Activated CD4-positive, alpha-beta memory T cell treated with anti-CD3 and anti-CD28 coated beads, Interleukin-2, amount 10 ng/mL, durations not matched to agents 7 days and 5 days (primary cell): ENCODE results near the gene LBH. TPM values are rescaled to one million over a fixed set of nuclear protein-coding genes. Genes with fewer than 3 reads are reported as not detected.

Experiments used
- CTCF ChIA-PET: fragments of 350-600 bp; sonication (Branson Sonifier 250); formaldehyde crosslinking; loops from one replicate; lab custom pipeline; 2021; ENCODE audit warnings: antibody characterized with exemption, inconsistent platforms; lab: Charles Lee
- POLR2A ChIA-PET: fragments of 350-600 bp; sonication (Branson Sonifier 250); formaldehyde crosslinking; loops from one replicate; lab custom pipeline; 2021; ENCODE audit warnings: antibody characterized with exemption; lab: Charles Lee
- DNase-seq: peaks from one replicate; pipeline ENCODE4 v3.0.0-alpha.2; 2020
- H3K27ac Mint-ChIP-seq: one replicate; pipeline ENCODE4 v1.8.0; 2021; ENCODE audit warnings: mild to moderate bottlenecking, mixed read lengths
- H3K27me3 Mint-ChIP-seq: one replicate; pipeline ENCODE4 v1.8.0; 2021; ENCODE audit warnings: mixed read lengths
- H3K36me3 Mint-ChIP-seq: one replicate; pipeline ENCODE4 v1.8.0; 2021; ENCODE audit warnings: low read depth, mixed read lengths
- H3K4me1 Mint-ChIP-seq: one replicate; pipeline ENCODE4 v1.8.0; 2021; ENCODE audit warnings: mixed read lengths
- H3K4me3 Mint-ChIP-seq: one replicate; pipeline ENCODE4 v1.8.0; 2021; ENCODE audit warnings: mild to moderate bottlenecking, mixed read lengths
- H3K9me3 Mint-ChIP-seq: one replicate; pipeline ENCODE4 v1.8.0; 2021; ENCODE audit warnings: mixed read lengths
- total RNA-seq, 2 experiments: library from RNA; stranded (reverse); gene quantifications; one replicate each; pipeline ENCODE4 v1.2.3, GENCODE V29; 2021

Gene LBH
- total RNA-seq, 2 experiments from 2014 or later: 105 to 110 TPM

DNA sequence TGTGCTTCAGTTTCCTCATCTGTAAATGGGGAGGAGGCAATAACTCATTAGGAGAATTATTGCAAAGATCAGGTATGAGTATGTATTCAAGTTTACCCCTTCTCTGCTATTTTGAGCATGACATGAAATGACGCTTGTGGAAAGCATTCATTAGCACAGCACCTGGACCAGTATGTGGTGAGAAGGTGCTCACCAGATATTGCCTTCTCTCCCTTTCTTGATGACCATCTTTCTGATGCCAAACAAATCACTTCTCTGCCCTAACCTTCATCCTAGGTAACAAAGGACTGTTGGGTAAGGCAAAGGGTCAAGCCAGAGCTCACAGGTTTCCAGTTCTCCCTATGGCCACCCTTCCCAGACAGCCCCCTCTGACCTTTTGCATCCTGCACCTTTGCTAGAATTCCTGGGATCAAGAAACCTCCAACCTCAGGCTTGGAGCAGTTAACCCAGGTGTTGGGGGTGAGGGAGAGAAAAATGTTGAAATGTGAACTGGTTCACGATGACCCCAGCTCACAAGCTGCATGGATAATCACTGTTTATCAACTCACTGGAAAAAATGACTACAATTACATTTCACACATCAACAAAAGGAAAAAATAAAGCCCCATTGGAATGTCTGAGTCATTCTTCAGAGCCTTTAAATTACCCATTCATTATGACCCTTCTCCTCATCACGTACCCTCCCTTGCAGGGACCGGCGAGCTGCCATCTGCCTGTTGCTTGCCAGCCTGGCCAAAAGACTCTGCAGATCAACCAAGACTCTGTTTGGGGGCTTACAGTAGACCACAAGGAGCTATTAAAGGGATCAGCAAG is 41.6 kb downstream of the LBH start:
- Mint-ChIP-seq H3K27me3 (no peaks in the 10 kb centered on the region), H3K36me3 (no peaks in the 10 kb centered on the region), H3K4me3 (no peak overlapping the region), H3K4me1 (peaks cover 23% of the 10 kb centered on the region), H3K27ac (no peak overlapping the region), H3K9me3 (no peaks in the 10 kb centered on the region)
- CTCF ChIA-PET: interaction anchor here (1.3 kb wide), 1 partner anchor 9 kb away, joined by 3 read pairs; no protein-coding TSS in a partner anchor
- POLR2A ChIA-PET: interaction anchor here (0.8 kb wide), 1 partner anchor 40 kb away, joined by 3 read pairs; no protein-coding TSS in a partner anchor
- DNase-seq: no peak

DNA sequence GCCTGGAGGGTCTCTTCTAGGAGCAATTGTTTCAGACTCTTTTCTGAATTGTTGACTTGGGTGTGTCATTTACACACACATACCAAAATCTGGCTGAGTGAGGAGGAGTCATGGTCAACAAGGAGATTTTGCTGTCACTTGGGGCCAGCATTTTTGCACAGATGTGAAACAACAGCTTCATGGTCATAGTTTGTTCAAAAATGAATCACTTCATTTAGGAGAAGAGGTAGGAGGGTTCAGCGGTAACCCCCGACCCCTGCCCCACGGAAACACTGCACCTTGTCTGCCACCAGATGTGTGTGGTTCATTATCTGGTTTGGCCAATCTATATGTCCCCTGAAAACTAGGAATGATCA is 42.2 kb downstream of the LBH start:
- H3K27me3 Mint-ChIP-seq: no peaks in the 10 kb centered on the region
- H3K36me3 Mint-ChIP-seq: no peaks in the 10 kb centered on the region
- POLR2A ChIA-PET: interaction anchor here (0.8 kb wide), 1 partner anchor 41 kb away, joined by 3 read pairs; no protein-coding TSS in a partner anchor
- H3K4me1 Mint-ChIP-seq: peaks cover 18% of the 10 kb centered on the region
- CTCF ChIA-PET: no interaction called here
- H3K9me3 Mint-ChIP-seq: no peaks in the 10 kb centered on the region
- H3K4me3 Mint-ChIP-seq: no peak overlapping the region
- no peak for DNase-seq
- no peak overlapping the region for H3K27ac Mint-ChIP-seq

DNA sequence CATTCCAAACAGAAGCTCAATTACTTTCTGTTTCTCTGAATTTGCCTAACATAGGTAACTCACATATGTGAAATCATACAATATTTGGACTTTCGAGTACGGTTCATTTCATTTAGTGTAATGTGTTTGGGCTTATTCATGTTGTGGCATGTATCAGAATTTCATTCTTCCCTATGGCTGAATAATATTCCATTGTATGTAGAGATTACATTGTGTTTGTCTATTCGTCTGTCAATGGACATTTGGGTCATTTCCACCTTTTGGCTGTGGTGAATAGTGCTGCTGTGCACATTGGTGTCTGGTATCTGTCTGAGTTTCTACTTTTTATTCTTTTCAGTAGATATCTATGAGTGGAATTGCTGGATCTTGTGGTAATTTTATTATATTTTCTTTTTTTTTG is 43.9 kb downstream of the LBH start:
- no peak overlapping the region for H3K27ac Mint-ChIP-seq

DNA sequence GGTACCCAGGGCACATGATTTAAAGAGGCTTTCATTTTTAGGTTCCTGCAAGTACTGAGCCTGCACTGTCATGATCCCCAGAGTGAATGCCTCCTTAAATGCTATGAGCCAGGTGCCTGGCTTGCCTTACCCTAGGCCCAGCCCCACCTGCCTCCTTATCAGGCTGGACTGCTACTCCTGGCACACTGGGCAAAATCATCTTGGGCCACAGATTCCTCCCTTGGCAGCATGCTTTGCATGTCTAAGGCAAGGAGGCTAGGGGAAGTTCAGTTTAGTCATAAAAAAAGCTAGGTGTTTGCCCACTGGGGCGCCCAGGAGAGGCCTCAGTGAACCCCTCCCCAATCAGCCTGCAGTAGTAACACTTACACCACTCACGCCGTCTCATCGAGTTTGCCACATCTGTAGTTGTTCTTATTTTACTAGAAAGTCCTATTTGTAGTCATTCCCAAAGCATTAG is 45.1 kb downstream of the LBH start:
- no peak overlapping the region for H3K4me3 Mint-ChIP-seq
- H3K27me3 Mint-ChIP-seq: no peaks in the 10 kb centered on the region
- POLR2A ChIA-PET: no interaction called here
- H3K4me1 Mint-ChIP-seq: peaks cover 8% of the 10 kb centered on the region
- no peaks in the 10 kb centered on the region for H3K36me3 Mint-ChIP-seq
- DNase-seq: no peak
- CTCF ChIA-PET: interaction anchor here (1.6 kb wide), 1 partner anchor 10 kb away, joined by 4 read pairs; no protein-coding TSS in a partner anchor
- no peak overlapping the region for H3K27ac Mint-ChIP-seq
- H3K9me3 Mint-ChIP-seq: no peaks in the 10 kb centered on the region

More for the DNA sequence above, 43.9 kb downstream of the LBH start:
- no peak for DNase-seq
- H3K36me3 Mint-ChIP-seq: no peaks in the 10 kb centered on the region
- POLR2A ChIA-PET: no interaction called here
- H3K27me3 Mint-ChIP-seq: no peaks in the 10 kb centered on the region
- CTCF ChIA-PET: no interaction called here
- no peaks in the 10 kb centered on the region for H3K9me3 Mint-ChIP-seq
- H3K4me3 Mint-ChIP-seq: no peak overlapping the region
- H3K4me1 Mint-ChIP-seq: peaks cover 14% of the 10 kb centered on the region

DNA sequence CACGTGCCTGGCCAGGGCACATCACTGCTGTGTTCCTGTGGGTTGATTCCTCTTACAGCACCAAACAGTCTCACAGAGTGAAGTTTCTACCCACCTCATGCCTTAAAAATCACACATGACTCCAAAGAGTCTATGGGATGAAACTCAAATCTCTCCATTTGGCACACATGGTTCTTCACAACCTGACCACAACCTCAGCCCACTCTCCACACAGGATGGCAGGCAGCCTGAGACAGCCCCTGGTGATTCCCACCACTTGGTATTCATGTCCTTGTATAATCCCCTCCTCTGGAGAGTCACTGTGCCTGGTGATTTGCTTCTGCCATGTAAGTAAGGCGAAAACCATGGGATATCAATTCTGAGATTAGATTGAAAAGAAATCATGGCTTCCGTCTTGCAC is 46.2 kb downstream of the LBH start:
- Mint-ChIP-seq H3K27me3 (no peaks in the 10 kb centered on the region), H3K4me1 (peaks cover 8% of the 10 kb centered on the region), H3K4me3 (no peak overlapping the region), H3K27ac (no peak overlapping the region), H3K36me3 (no peaks in the 10 kb centered on the region), H3K9me3 (no peaks in the 10 kb centered on the region)
- ChIA-PET CTCF (no interaction called here), POLR2A (no interaction called here)
- DNase-seq: no peak

DNA sequence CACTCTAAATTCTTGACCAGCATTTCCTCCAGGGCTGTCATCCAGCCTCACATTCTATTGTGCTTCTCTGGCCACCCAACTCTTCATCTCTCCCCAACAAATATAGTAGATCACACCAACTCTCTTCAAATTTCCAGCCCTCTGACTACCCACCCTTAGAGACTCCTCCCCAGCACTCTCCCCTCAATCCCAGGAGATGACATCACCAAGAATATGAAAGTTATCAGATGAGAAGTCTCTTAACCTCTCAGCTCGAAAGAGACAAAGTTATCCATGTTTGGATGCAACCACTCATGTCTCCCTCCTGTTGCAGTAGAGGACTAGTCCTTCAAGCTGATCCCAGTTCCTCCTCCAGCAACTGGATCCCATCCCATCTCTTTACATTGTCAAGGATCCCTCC is 47.1 kb downstream of the LBH start:
- Mint-ChIP-seq H3K4me3 (no peak overlapping the region), H3K9me3 (no peaks in the 10 kb centered on the region), H3K27me3 (no peaks in the 10 kb centered on the region), H3K27ac (no peak overlapping the region), H3K36me3 (no peaks in the 10 kb centered on the region), H3K4me1 (peaks cover 8% of the 10 kb centered on the region)
- ChIA-PET CTCF (no interaction called here), POLR2A (no interaction called here)
- DNase-seq: no peak

DNA sequence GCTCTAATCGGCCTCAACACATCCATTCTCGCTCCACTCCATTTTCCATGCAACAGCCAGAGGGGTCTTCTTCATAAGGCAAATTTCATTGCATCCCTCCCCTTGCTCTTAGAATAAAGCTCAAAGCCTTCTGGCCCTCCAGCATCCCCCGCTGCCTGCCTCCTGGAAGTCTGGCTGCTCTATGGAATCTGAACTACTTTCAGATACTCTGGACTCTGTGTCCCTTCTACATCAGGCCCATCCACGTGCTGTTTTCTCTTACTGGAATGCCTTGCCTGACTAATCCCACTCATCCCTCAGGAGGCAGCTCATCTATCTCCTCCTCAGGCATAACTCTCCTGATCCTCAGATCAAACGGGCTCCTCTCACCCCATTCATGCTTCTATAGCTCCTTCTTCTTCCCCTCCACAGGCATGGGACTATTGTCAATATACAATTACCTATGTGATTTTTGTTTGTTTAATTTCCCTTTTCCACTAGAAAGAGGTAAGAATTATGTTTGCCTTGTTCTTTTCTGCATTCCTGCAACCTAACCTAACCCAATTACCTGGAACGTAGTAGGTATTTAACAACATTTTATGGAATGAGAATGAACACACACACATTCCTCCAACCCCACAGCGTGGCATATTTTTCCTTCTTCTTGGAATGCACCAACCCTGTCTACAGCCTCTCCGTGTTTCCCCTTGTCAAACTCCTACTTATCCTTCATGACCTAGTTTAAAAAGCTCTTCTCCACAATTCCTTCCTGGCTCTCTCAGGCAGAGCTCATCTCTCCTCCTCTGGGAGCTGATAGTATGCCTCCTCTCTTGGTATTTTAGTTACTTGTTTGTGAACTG is 49.5 kb downstream of the LBH start:
- Mint-ChIP-seq H3K36me3 (no peaks in the 10 kb centered on the region), H3K4me3 (no peak overlapping the region), H3K27me3 (no peaks in the 10 kb centered on the region), H3K27ac (no peak overlapping the region), H3K4me1 (peaks cover 8% of the 10 kb centered on the region), H3K9me3 (no peaks in the 10 kb centered on the region)
- ChIA-PET POLR2A (no interaction called here), CTCF (interaction anchor here (1.1 kb wide), 2 partner anchors 9 to 20 kb away, joined by 3 read pairs; no protein-coding TSS in a partner anchor)
- no peak for DNase-seq

DNA sequence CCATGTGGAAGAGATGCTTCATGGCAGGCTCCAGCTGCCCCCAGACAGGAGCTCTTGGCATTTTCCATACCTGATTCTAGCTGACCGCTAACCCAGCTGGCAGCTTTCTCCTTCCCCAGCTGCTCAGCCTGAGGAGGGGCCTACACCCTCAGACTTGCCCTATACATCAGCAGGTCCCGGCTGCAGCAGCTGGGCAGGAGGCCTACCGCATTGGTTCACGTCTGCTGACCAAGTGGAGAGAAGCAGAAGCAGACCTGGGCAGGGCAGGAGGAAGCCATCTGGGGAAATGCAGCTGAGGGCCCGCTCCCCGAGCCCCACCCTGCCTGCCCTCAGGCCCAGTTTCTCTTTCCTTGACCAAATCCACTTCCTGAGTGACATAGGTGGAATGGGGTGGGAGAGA is 50.7 kb downstream of the LBH start:
- CTCF ChIA-PET: interaction anchor here (1.1 kb wide), 2 partner anchors 10 to 19 kb away, joined by 3 read pairs; no protein-coding TSS in a partner anchor
- Mint-ChIP-seq H3K27me3 (no peaks in the 10 kb centered on the region), H3K4me3 (no peak overlapping the region), H3K27ac (no peak overlapping the region), H3K4me1 (peaks cover 8% of the 10 kb centered on the region), H3K36me3 (no peaks in the 10 kb centered on the region), H3K9me3 (no peaks in the 10 kb centered on the region)
- no peak for DNase-seq
- POLR2A ChIA-PET: interaction anchor here (1.4 kb wide), 1 partner anchor 50 kb away, joined by 3 read pairs; no protein-coding TSS in a partner anchor

DNA sequence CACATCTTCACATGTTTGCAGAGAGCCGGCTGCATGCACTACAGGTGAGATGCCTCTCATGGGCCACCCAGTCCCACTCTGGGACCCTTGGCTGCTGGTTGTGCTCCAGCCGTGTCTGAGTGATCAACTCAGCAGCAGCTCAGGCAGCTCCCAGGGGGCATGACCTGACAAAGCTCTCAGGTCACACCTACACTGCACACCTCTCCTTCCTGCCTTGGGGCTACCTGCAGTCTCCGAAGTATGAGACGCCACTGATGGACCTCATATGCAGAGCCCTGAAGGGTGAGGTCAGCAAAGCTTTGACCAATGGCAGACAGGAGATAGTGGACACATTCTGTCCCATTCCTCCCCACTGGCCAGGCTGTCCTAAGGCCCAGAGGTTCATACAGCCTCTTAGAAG is 51.4 kb downstream of the LBH start:
- Mint-ChIP-seq H3K27ac (no peak overlapping the region), H3K4me1 (peaks cover 14% of the 10 kb centered on the region), H3K4me3 (no peak overlapping the region), H3K27me3 (no peaks in the 10 kb centered on the region), H3K9me3 (no peaks in the 10 kb centered on the region), H3K36me3 (no peaks in the 10 kb centered on the region)
- ChIA-PET POLR2A (interaction anchor here (0.6 to 1.4 kb wide), 2 partner anchors 50 to 434 kb away, joined by 3 read pairs; no protein-coding TSS in a partner anchor), CTCF (no interaction called here)
- DNase-seq: no peak

DNA sequence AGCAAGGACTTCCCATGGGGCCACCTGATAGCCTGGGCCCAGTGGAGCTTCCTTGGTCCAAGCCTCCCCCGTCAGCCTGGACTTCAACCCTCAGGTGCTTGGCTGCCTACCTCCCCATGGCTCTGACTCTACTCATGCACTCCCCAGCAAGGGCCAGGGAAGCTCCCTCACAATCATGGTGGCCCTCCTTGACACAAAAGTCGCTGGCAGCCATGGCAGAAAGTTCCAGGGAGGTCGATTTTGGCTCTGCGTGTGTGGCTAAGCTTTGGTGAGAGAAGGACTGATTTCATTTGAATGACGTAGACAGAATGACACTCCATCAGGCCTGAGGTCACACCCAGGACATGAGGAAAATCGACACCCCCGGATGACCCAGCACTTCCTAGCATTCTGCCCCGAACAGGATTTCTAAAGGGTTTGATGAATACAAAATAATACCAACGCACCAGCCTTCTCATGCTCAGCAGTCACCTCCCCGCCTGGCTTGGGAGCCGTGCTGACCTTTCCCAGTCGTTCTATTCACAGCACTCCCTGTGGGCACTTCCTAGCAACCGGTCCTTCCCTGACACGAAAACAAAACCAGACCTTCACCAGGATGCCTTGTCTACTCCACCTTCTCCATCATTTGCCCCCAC is 52.7 kb downstream of the LBH start:
- Mint-ChIP-seq H3K4me3 (no peak overlapping the region), H3K27ac (no peak overlapping the region), H3K36me3 (no peaks in the 10 kb centered on the region), H3K27me3 (no peaks in the 10 kb centered on the region), H3K4me1 (peaks cover 15% of the 10 kb centered on the region), H3K9me3 (no peaks in the 10 kb centered on the region)
- POLR2A ChIA-PET: no interaction called here
- CTCF ChIA-PET: no interaction called here
- no peak for DNase-seq

DNA sequence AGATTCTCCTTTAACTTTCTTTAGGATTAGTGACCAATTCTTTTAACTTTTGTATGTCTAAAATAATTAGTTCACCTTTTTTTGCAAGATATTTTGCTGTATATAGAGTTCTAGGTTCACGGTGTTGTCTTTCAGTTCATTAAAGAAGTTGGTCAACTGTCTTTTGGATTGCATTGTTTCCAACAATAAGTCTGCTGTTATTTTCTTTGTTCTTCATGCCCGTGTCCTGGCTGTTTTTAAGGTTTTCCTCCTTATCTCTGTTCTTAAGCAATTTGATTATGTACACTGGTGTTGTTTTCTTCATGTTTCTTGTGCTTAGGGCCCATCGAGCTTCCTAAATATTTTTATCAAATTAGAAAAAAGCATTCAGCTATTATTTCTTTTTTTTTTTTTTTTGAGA is 54.4 kb downstream of the LBH start:
- POLR2A ChIA-PET: no interaction called here
- CTCF ChIA-PET: interaction anchor here (0.6 kb wide), 1 partner anchor 19 kb away, joined by 3 read pairs; no protein-coding TSS in a partner anchor
- Mint-ChIP-seq H3K4me1 (peaks cover 15% of the 10 kb centered on the region), H3K4me3 (no peak overlapping the region), H3K36me3 (no peaks in the 10 kb centered on the region), H3K27me3 (no peaks in the 10 kb centered on the region), H3K9me3 (no peaks in the 10 kb centered on the region), H3K27ac (no peak overlapping the region)
- no peak for DNase-seq

DNA sequence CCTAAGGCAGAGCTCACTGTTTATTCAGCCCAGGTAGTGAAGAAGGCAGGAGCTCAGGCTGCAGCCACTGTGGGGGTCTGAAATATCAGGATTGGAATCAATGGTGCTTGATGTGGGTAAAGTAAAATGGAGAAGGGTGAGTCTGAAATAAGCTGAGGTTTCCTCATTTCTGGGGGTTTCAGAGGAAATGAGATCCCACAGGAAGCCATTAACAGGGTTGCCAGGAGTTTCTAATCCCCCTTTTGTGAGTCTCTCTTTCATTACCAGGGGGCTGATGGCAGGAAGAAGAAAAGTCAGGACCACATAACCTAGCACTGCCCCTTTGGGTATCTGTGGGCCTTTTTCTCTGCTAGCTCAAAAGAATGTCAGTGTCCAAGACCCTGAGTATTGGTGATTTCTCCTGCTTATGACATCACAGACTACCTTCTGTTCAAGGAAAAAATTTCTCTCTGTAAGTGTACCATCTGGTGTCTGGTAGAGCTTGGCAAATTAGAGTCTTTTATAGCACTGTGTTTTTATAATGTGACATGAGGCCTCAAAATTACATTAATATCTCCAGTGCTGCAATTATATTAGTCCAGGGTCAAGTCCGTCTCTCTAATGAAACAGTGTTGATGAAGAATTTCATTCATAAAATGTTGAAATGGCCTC is 56.0 kb downstream of the LBH start:
- H3K4me3 Mint-ChIP-seq: no peak overlapping the region
- H3K9me3 Mint-ChIP-seq: no peaks in the 10 kb centered on the region
- H3K27me3 Mint-ChIP-seq: no peaks in the 10 kb centered on the region
- POLR2A ChIA-PET: interaction anchor here (0.6 to 1.4 kb wide), 2 partner anchors 19 to 307 kb away, joined by 3 read pairs; no protein-coding TSS in a partner anchor
- H3K36me3 Mint-ChIP-seq: no peaks in the 10 kb centered on the region
- no peak for DNase-seq
- H3K27ac Mint-ChIP-seq: no peak overlapping the region
- CTCF ChIA-PET: interaction anchor here (0.6 to 1.5 kb wide), 2 partner anchors 79 to 122 kb away, joined by 3 read pairs; no protein-coding TSS in a partner anchor
- H3K4me1 Mint-ChIP-seq: peaks cover 15% of the 10 kb centered on the region
